ENCODE measurements around the gene TFRC.

DNA sequence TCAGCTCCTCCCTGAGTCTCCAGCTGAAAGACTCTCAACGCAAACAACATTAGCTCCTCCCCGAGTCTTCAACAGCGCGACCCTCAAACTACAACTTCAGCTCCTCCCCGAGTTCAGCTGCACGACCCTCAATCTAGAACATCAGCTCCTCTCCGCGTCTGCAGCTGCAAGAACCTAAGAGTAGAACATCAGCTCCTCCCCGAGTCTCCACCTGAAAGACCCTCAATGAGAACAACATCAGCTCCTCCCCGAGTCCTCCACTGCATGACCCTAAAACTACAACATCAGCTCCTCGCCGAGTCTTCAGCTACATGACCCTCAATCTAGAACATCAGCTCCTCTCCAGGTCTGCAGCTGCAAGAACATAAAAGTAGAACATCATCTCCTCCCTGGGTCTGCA, 78.3 kb downstream of the TFRC start:
- TF ChIP-seq, protein P1, sequence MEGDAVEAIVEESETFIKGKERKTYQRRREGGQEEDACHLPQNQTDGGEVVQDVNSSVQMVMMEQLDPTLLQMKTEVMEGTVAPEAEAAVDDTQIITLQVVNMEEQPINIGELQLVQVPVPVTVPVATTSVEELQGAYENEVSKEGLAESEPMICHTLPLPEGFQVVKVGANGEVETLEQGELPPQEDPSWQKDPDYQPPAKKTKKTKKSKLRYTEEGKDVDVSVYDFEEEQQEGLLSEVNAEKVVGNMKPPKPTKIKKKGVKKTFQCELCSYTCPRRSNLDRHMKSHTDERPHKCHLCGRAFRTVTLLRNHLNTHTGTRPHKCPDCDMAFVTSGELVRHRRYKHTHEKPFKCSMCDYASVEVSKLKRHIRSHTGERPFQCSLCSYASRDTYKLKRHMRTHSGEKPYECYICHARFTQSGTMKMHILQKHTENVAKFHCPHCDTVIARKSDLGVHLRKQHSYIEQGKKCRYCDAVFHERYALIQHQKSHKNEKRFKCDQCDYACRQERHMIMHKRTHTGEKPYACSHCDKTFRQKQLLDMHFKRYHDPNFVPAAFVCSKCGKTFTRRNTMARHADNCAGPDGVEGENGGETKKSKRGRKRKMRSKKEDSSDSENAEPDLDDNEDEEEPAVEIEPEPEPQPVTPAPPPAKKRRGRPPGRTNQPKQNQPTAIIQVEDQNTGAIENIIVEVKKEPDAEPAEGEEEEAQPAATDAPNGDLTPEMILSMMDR (IDR thresholded peaks at IDR 0.05; ENCODE audit: poor library complexity): no peak
- TF ChIP-seq EZH2 (IDR thresholded peaks at IDR 0.05; ENCODE audit: borderline replicate concordance): no peak
- TF ChIP-seq EZH2phosphoT487 (IDR thresholded peaks at IDR 0.05; ENCODE audit: low read depth, severe bottlenecking, unreplicated experiment): no peak

Measured in hepatocyte (in vitro differentiated cells).